ENCODE measurements around the gene SFTPA2.

DNA sequence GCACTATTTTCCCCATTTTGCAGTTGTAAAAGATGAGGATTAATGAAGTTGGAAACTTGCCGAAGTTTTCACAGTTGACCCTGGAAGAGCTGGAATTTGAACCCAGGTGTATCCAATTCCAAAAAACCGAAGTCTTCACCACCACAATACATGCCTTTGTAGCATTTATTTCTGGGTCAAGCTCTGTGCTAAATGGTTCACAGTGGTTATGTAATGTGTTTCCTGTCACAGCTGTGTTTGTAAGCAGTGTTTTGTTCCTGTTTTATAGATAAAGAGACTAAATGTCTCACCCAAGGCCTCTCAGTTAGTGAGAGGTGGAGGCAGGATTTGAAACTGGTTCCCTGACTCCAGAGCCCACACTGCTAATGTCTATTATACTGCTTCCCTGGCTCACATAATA is 17.6 kb downstream of the SFTPA2 start:
- TF ChIP-seq, protein P1, sequence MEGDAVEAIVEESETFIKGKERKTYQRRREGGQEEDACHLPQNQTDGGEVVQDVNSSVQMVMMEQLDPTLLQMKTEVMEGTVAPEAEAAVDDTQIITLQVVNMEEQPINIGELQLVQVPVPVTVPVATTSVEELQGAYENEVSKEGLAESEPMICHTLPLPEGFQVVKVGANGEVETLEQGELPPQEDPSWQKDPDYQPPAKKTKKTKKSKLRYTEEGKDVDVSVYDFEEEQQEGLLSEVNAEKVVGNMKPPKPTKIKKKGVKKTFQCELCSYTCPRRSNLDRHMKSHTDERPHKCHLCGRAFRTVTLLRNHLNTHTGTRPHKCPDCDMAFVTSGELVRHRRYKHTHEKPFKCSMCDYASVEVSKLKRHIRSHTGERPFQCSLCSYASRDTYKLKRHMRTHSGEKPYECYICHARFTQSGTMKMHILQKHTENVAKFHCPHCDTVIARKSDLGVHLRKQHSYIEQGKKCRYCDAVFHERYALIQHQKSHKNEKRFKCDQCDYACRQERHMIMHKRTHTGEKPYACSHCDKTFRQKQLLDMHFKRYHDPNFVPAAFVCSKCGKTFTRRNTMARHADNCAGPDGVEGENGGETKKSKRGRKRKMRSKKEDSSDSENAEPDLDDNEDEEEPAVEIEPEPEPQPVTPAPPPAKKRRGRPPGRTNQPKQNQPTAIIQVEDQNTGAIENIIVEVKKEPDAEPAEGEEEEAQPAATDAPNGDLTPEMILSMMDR (conservative IDR thresholded peaks at IDR 0.05; ENCODE audit: low read depth in 2 of 2): no peak
- TF ChIP-seq EZH2 (IDR thresholded peaks at IDR 0.05; ENCODE audit: low read depth, unreplicated experiment) (no peak), POLR2AphosphoS5 (IDR thresholded peaks at IDR 0.05; ENCODE audit: low read depth) (no peak), CREB1 (CRISPR knock-in tag; IDR thresholded peaks at IDR 0.05; ENCODE audit: low read depth) (no peak), JUNB (IDR thresholded peaks at IDR 0.05; ENCODE audit: unreplicated experiment) (no peak), ZNF114 (CRISPR knock-in tag; IDR thresholded peaks at IDR 0.05) (no peak)
- TF ChIP-seq, protein P2, sequence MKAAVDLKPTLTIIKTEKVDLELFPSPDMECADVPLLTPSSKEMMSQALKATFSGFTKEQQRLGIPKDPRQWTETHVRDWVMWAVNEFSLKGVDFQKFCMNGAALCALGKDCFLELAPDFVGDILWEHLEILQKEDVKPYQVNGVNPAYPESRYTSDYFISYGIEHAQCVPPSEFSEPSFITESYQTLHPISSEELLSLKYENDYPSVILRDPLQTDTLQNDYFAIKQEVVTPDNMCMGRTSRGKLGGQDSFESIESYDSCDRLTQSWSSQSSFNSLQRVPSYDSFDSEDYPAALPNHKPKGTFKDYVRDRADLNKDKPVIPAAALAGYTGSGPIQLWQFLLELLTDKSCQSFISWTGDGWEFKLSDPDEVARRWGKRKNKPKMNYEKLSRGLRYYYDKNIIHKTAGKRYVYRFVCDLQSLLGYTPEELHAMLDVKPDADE (IDR thresholded peaks at IDR 0.05): no peak
- TF ChIP-seq, protein P3, sequence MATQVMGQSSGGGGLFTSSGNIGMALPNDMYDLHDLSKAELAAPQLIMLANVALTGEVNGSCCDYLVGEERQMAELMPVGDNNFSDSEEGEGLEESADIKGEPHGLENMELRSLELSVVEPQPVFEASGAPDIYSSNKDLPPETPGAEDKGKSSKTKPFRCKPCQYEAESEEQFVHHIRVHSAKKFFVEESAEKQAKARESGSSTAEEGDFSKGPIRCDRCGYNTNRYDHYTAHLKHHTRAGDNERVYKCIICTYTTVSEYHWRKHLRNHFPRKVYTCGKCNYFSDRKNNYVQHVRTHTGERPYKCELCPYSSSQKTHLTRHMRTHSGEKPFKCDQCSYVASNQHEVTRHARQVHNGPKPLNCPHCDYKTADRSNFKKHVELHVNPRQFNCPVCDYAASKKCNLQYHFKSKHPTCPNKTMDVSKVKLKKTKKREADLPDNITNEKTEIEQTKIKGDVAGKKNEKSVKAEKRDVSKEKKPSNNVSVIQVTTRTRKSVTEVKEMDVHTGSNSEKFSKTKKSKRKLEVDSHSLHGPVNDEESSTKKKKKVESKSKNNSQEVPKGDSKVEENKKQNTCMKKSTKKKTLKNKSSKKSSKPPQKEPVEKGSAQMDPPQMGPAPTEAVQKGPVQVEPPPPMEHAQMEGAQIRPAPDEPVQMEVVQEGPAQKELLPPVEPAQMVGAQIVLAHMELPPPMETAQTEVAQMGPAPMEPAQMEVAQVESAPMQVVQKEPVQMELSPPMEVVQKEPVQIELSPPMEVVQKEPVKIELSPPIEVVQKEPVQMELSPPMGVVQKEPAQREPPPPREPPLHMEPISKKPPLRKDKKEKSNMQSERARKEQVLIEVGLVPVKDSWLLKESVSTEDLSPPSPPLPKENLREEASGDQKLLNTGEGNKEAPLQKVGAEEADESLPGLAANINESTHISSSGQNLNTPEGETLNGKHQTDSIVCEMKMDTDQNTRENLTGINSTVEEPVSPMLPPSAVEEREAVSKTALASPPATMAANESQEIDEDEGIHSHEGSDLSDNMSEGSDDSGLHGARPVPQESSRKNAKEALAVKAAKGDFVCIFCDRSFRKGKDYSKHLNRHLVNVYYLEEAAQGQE (IDR thresholded peaks at IDR 0.05; ENCODE audit: unreplicated experiment): no peak

Data from GM23338 (cell line).